Measurements from ENCODE around the gene AFDN. TPM values are rescaled to one million over a fixed set of nuclear protein-coding genes. Genes with fewer than 3 reads are reported as not detected.
A peak's percentile ranks its signal among the peaks of the same experiment; 100 is the strongest.

AFDN gene
- total and polyA plus RNA-seq, 2 experiments from 2014 or later: 119 to 299 TPM

GRCh38 chr6:167933290-167933689, 106.6 kb downstream of the AFDN start:
- H3K27me3 ChIP-seq: no peaks in the 10 kb centered on the region
- TF ChIP-seq, protein P1, sequence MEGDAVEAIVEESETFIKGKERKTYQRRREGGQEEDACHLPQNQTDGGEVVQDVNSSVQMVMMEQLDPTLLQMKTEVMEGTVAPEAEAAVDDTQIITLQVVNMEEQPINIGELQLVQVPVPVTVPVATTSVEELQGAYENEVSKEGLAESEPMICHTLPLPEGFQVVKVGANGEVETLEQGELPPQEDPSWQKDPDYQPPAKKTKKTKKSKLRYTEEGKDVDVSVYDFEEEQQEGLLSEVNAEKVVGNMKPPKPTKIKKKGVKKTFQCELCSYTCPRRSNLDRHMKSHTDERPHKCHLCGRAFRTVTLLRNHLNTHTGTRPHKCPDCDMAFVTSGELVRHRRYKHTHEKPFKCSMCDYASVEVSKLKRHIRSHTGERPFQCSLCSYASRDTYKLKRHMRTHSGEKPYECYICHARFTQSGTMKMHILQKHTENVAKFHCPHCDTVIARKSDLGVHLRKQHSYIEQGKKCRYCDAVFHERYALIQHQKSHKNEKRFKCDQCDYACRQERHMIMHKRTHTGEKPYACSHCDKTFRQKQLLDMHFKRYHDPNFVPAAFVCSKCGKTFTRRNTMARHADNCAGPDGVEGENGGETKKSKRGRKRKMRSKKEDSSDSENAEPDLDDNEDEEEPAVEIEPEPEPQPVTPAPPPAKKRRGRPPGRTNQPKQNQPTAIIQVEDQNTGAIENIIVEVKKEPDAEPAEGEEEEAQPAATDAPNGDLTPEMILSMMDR (IDR thresholded peaks at IDR 0.05; ENCODE audit: low read depth, low read length): no peak
- peak overlapping the region; percentile 88 for H3K27ac ChIP-seq
- no peak for DNase-seq (ENCODE audit: low read depth in 1 of 2, low spot score in 1 of 2)
- H3K9me3 ChIP-seq (ENCODE audit: low read depth): no peaks in the 10 kb centered on the region
- H3K4me3 ChIP-seq: no peak overlapping the region
- peaks cover 31% of the 10 kb centered on the region for H3K36me3 ChIP-seq
- peaks cover 18% of the 10 kb centered on the region for H3K4me1 ChIP-seq (ENCODE audit: low read depth)

GRCh38 chr6:167933847-167934246, 107.1 kb downstream of the AFDN start:
- H3K4me1 ChIP-seq (ENCODE audit: low read depth): peaks cover 18% of the 10 kb centered on the region
- no peaks in the 10 kb centered on the region for H3K27me3 ChIP-seq
- H3K36me3 ChIP-seq: peaks cover 30% of the 10 kb centered on the region
- DNase-seq (ENCODE audit: low read depth in 1 of 2, low spot score in 1 of 2): peak in 1 of 2 donors; percentile 38
- no peaks in the 10 kb centered on the region for H3K9me3 ChIP-seq (ENCODE audit: low read depth)
- no peak overlapping the region for H3K4me3 ChIP-seq
- TF ChIP-seq, protein P1 (IDR thresholded peaks at IDR 0.05; ENCODE audit: low read depth, low read length): no peak
- peak overlapping the region; percentile 88 for H3K27ac ChIP-seq

DNA sequence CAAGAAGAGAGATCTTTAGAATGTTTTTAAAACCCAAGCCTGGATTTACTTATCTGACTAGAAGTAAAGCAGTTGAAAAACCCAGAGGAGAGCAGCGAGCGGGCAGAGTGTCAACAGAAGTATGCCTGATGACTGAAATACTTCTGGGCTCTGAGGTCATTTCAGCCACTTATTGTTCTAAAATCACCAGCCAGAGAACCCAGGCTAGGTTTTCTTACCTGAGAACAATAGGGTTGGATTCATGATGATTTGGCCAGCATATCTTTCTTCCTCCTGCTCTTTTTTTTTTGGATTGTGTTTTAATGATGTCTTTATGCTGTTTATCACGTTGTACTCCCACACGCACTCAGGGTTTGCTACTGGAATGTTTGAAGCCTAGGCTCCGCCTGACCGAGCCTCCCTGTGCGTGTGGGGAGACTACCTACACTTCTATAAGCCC, 107.7 kb downstream of the AFDN start:
- H3K9me3 ChIP-seq (ENCODE audit: low read depth): no peaks in the 10 kb centered on the region
- peaks cover 18% of the 10 kb centered on the region for H3K4me1 ChIP-seq (ENCODE audit: low read depth)
- DNase-seq (ENCODE audit: low read depth in 1 of 2, low spot score in 1 of 2): peak; percentile 25 to 62
- TF ChIP-seq, protein P1 (IDR thresholded peaks at IDR 0.05; ENCODE audit: low read depth, low read length): no peak
- no peak overlapping the region for H3K4me3 ChIP-seq
- no peaks in the 10 kb centered on the region for H3K27me3 ChIP-seq
- H3K36me3 ChIP-seq: peaks cover 29% of the 10 kb centered on the region
- H3K27ac ChIP-seq: peak overlapping the region; percentile 88

DNA sequence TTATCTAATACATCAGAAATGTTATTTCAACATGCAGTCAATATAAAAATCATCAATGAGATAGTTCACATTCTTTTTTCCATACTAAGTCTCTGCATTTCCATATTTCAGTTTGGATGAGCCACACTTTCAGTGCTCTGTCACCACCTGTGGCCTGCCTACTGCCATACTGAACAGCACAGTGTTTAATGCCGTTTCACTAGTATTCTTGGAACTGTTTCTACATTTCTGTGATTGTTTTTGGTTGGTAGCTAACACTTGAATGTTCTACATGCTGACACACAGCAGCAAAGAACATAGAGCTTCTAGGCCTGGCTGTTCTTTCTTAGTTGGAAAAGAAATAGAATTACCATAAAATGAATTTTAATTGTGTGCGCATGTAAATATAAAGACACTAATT, 109.3 kb downstream of the AFDN start:
- DNase-seq (ENCODE audit: low read depth in 1 of 2, low spot score in 1 of 2): no peak
- peak overlapping the region; percentile 6 for H3K27ac ChIP-seq
- peaks cover 18% of the 10 kb centered on the region for H3K4me1 ChIP-seq (ENCODE audit: low read depth)

GRCh38 chr6:167937301-167937700, 110.6 kb downstream of the AFDN start:
- Histone ChIP-seq H3K27ac (no peak overlapping the region), H3K27me3 (no peaks in the 10 kb centered on the region), H3K4me3 (no peak overlapping the region), H3K36me3 (peaks cover 20% of the 10 kb centered on the region), H3K4me1 (ENCODE audit: low read depth) (peaks cover 18% of the 10 kb centered on the region), H3K9me3 (ENCODE audit: low read depth) (no peaks in the 10 kb centered on the region)
- TF ChIP-seq, protein P1 (IDR thresholded peaks at IDR 0.05; ENCODE audit: low read depth, low read length): no peak
- DNase-seq (ENCODE audit: low read depth in 1 of 2, low spot score in 1 of 2): no peak

More for the DNA sequence above, 109.3 kb downstream of the AFDN start:
- Histone ChIP-seq H3K27me3 (no peaks in the 10 kb centered on the region), H3K36me3 (peaks cover 20% of the 10 kb centered on the region), H3K4me3 (no peak overlapping the region), H3K9me3 (ENCODE audit: low read depth) (no peaks in the 10 kb centered on the region)
- TF ChIP-seq, protein P1 (IDR thresholded peaks at IDR 0.05; ENCODE audit: low read depth, low read length): no peak

Measured in cardiac muscle cell (in vitro differentiated cells and primary cell).